Coronary artery (tissue), 2 donors: ENCODE results near the gene TDRD1.
A peak's percentile ranks its signal among the peaks of the same experiment; 100 is the strongest.

Experiments used
- DNase-seq: peaks from one replicate; pipeline ENCODE4 v3.0.0-alpha.2; 2017; ENCODE audit warnings: low spot score
- H3K27ac ChIP-seq, 2 donors: fragments of 200-600 bp; sonication (generic); one replicate each; pipeline ENCODE4 v1.5.1; 2016 to 2019
- H3K4me3 ChIP-seq: fragments of 200-600 bp; sonication (generic); 2 replicates; pipeline ENCODE4 v1.5.1; 2016; ENCODE audit warnings: mild to moderate bottlenecking, moderate library complexity
- TF ChIP-seq, protein P1 (sequence below): fragments of 200-600 bp; sonication (generic); IDR thresholded peaks from one replicate; pipeline ENCODE4 v1.5.1; 2019; ENCODE audit warnings: antibody characterized with exemption

The TDRD1 gene

DNA sequence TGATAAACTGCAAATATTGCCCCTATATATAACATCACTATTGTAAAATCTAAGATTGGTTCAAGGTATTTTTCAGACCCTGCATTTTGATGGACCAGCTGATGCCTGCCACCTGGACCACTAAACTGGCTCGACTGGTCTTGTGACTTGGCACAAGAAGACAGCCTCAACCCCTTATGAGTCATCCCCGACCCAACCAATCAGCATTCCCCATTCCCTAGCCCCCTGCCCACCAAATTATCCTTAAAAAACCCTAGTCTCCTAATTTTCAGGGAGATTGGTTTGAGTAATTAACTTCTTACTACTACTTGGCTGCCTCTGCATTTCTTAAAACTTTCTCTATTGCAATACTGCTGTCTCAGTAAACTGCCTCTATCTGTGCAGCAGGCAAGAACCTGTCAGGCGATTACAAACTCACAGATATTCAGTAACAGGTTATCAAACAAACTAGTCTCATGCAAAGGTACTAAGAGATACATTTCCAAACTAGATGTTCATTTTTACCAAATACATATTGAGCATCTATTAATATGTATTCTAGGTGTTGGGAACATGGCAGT is 10.6 kb upstream of the TDRD1 start:
- no peak for DNase-seq
- TF ChIP-seq, protein P1, sequence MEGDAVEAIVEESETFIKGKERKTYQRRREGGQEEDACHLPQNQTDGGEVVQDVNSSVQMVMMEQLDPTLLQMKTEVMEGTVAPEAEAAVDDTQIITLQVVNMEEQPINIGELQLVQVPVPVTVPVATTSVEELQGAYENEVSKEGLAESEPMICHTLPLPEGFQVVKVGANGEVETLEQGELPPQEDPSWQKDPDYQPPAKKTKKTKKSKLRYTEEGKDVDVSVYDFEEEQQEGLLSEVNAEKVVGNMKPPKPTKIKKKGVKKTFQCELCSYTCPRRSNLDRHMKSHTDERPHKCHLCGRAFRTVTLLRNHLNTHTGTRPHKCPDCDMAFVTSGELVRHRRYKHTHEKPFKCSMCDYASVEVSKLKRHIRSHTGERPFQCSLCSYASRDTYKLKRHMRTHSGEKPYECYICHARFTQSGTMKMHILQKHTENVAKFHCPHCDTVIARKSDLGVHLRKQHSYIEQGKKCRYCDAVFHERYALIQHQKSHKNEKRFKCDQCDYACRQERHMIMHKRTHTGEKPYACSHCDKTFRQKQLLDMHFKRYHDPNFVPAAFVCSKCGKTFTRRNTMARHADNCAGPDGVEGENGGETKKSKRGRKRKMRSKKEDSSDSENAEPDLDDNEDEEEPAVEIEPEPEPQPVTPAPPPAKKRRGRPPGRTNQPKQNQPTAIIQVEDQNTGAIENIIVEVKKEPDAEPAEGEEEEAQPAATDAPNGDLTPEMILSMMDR: no peak
- Histone ChIP-seq H3K4me3 (no peak overlapping the region), H3K27ac (no peak overlapping the region)

DNA sequence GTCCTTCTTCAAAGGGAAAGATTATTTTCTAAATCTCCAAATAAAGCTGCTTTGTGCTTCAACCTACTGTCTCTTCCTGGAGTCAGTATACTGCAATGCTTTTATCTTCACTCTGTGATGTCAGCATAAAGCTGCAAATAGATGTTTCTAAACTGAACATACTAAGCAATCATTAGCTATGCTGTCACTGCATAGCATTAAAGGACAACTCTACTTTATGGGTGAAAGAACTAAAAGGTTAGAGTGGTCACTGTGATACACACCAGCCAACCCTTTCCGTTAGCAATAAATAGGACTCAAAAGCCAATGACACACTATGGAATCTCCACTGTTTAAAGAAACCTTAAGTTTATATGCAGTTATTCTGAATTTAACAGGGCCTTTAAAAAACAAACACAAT is 6.9 kb upstream of the TDRD1 start:
- DNase-seq: no peak
- Histone ChIP-seq H3K27ac (peak overlapping the region; percentile 7 to 23), H3K4me3 (peak overlapping the region; percentile 93)
- TF ChIP-seq, protein P1: no peak

- DNase-seq: no peak
- peak overlapping the region; percentile 89 to 92 for H3K27ac ChIP-seq
These were observed 6.2 kb upstream of the TDRD1 start for GRCh38 chr10:114172776-114173602.

DNA sequence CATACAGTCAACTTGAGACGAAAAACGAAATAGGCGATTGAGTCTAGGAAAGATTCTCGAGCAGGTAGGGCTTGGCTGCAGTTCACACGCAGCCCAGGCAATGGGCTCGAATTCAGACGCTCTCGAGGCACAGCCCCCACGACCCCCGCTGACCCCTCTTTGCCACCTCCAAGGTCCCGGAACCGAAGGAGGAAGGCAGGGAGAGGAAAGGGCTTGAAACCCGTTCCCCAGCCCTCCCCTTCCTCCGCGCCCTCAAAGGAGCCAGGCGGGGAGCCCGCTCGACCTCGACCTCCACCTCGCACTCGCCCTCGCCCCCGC is 5.6 kb upstream of the TDRD1 start:
- TF ChIP-seq, protein P1: no peak
- DNase-seq: no peak
- Histone ChIP-seq H3K27ac (peak overlapping the region; percentile 89 to 92), H3K4me3 (peak overlapping the region; percentile 93)

More at GRCh38 chr10:114172776-114173602, 6.2 kb upstream of the TDRD1 start:
- TF ChIP-seq, protein P1: no peak
- H3K4me3 ChIP-seq: peak overlapping the region; percentile 93

DNA sequence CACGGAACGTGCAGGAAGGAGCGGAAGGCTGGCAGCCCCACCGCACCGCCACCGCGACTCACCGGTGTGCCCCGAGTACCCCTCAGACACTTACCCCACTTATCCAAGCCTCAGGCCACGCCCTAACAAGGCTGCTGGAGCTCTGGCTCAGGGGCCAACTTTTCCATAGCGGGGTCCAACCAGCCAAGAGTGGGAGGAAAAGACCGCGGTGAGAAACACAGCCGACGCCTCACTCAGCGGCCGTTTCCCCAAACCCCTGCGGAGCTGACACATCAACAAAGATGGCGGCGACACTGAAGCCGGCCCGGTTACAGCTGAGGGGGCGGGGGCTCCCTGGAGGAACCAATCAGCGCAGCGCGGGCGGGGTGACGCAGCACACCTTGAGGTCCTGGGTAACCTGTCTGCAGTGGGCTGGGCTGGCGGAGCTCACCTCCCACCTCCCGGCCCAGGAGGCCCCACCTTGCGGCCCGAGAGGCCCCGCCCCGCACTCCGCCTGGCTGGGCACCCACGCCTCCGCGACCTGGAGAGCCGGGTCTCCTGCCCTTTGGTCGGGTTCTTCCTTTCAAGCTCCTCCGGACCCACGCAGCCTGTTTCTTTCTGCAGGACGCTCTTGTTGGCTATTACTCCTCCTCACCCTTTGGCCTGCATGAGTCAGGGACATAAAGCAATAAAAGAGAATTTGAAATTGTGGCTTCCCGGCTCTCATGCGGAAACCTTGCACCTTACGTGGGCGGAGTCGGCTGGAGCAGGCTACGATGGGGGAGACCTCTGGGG is 5.0 kb upstream of the TDRD1 start, which contains the start of gene CCDC186:
Gene CCDC186 (minus strand): TSS at position 283 of the 774 bp plus-strand sequence. CDS start 10,935 bp downstream, outside the sequence.
- TF ChIP-seq, protein P1: no peak
- Histone ChIP-seq H3K4me3 (peak within 1 kb of the TSS; percentile 93), H3K27ac (peak within 1 kb of the TSS; percentile 89 to 92)
- DNase-seq: peak; percentile 94

DNA sequence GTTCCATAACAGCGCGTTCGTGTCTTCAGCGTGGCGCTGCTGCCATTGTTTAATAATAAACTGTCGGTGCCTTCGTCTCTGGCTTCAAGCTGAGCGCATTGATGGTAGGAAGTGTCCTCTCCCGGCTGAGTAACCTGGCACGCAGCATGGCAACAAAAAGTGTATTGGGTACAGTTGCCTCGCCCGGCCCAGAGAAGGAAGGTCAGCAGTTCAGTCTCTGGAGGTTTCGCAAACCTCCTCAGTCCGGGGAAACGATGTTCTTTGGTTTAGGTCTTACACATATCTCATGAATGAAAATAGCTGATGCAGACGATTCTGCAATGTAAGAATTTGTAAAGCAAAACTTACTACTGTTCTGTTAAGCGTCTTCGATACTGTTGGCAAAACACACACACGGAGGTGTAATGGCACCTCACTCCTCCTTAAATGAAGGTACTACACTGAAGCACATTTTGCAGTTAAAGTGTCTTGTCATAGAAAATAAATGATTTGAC is 4.4 kb upstream of the TDRD1 start:
- Histone ChIP-seq H3K4me3 (peak overlapping the region; percentile 93), H3K27ac (peak overlapping the region; percentile 89 to 92)
- DNase-seq: no peak
- TF ChIP-seq, protein P1: no peak
